Stomach (tissue), 9 donors: ENCODE results near the gene RAB41. TPM values are rescaled to one million over a fixed set of nuclear protein-coding genes. Genes with fewer than 3 reads are reported as not detected.
A peak's percentile ranks its signal among the peaks of the same experiment; 100 is the strongest.
"Not testable (repeated sequence)": the region's sequence is repeated elsewhere in the genome, so short reads cannot be mapped to it uniquely, and the experiment has no call there.

Source experiments
- DNase-seq, 2 donors: peaks; one replicate each; pipeline versions ENCODE4 v3.0.0 to v3.0.0-alpha.2; 2013 to 2019
- H3K27ac ChIP-seq, 5 donors: fragments of 200-600 bp in 4 of 5; sonication (generic) in 4 of 5; one replicate each; pipeline ENCODE4 v1.5.1; 2013 to 2019; ENCODE audit warnings: mild to moderate bottlenecking in 1 of 5, moderate library complexity in 1 of 5
- H3K27me3 ChIP-seq, 3 donors: fragments of 200-600 bp; sonication (generic); one replicate each; pipeline ENCODE4 v1.5.1; 2017 to 2019; ENCODE audit warnings: mixed run types in 1 of 3
- H3K36me3 ChIP-seq, 4 donors: fragments of 200-600 bp; sonication (generic); 1 replicate in 3 of 4; 2 replicates in 1 of 4; pipeline ENCODE4 v1.5.1; 2016 to 2019
- H3K4me1 ChIP-seq, 4 donors: fragments of 200-600 bp; sonication (generic); one replicate each; pipeline ENCODE4 v1.5.1; 2016 to 2019
- H3K4me3 ChIP-seq, 4 donors: fragments of 200-600 bp; sonication (generic) in 3 of 4; one replicate each; pipeline ENCODE4 v1.5.1; 2016 to 2019; ENCODE audit warnings: mild to moderate bottlenecking in 1 of 4
- H3K9me3 ChIP-seq, 4 donors: fragments of 200-600 bp; sonication (generic); one replicate each; pipeline ENCODE4 v1.5.1; 2016 to 2019
- EP300 ChIP-seq: sonication (generic); formaldehyde crosslinking; IDR thresholded peaks from one replicate; pipeline ENCODE4 v1.6.1; 2017; ENCODE audit warnings: antibody characterized with exemption
- POLR2A ChIP-seq, 4 donors: fragments of 450-650 bp; IDR thresholded peaks; one replicate each; pipeline ENCODE4 v1.6.1; 2016; ENCODE audit warnings: antibody characterized with exemption in 4 of 4, control low read depth in 2 of 4, mild to moderate bottlenecking in 1 of 4, moderate library complexity in 1 of 4
- POLR2AphosphoS5 ChIP-seq, 3 donors: sonication (generic); formaldehyde crosslinking; IDR thresholded peaks; one replicate each; pipeline ENCODE4 v1.6.1; 2016; ENCODE audit warnings: antibody characterized with exemption in 3 of 3
- WGBS, 5 donors: extraction: QIAGEN DNeasy Blood & Tissue Kit in 3 of 5; methylation state at CpG; one replicate each; pipeline versions ENCODE4 v1.1.5 to v1.1.7; 2013 to 2018; 5-methylcytosine and 5-hydroxymethylcytosine counted together
- intact Hi-C: fragments of 100-400 bp; cut with DNase I; formaldehyde crosslinking; loops from one replicate; pipeline ENCODE4 v1.15.1; 2023; ENCODE audit warnings: low total_unique reads
- polyA plus RNA-seq, 3 donors: library from polyadenylated mRNA; stranded (reverse); fragments of 200-250 nt; gene quantifications; one replicate each; pipeline ENCODE4 v1.2.3, GENCODE V29; 2013
- total RNA-seq, 5 donors: library from RNA; depleted of rRNA; stranded (reverse); fragments of >200 nt; gene quantifications; one replicate each; pipeline versions ENCODE4 v1.1.0 to v1.2.3, GENCODE V29; 2014 to 2016
- TF ChIP-seq, protein P1 (sequence below), 7 experiments: fragments of 450-650 bp in 4 of 7; fragments of 200-600 bp in 3 of 7; sonication (generic) in 3 of 7; IDR thresholded peaks; one replicate each; pipeline ENCODE4 v1.5.1; 2016 to 2019; ENCODE audit warnings: antibody characterized with exemption in 7 of 7, control low read depth in 2 of 7, mild to moderate bottlenecking in 1 of 7
- donor health status: healthy with polysubstance abuse.
- donor health status: Bipolar disorder and iron deficiency.
- donor health status: healthy.

RAB41 gene
- total and polyA plus RNA-seq, 8 donors: not detected

DNA sequence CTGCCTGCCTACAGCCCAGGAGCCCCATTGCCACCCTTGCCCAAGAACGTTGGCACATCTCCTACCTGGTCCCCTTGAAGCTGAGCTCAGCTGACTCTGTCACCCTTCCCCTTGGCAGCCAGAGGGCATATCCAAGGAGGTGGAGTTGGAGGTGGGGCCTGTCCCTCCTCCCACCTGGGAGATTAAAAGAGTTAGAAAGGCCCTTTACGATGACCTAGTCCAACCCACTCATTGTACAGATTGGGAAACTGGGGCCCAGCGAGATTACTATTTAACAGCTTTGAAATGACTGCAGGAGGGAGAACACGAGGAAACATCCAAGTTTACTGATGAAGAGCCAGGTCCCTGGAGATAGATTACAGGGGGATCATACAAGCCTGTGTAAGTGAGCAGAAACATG lies 21.9 kb upstream of the RAB41 start, which contains the start of gene P2RY4:
P2RY4 (minus strand) TSS at position 101 of the 400 bp plus-strand sequence. CDS start 580 bp downstream, outside the sequence.
- 50 to 74% (median 63%) methylated on average over 1 to 4 of the region's 4 CpGs for WGBS, 5 donors
- TF ChIP-seq, protein P1, sequence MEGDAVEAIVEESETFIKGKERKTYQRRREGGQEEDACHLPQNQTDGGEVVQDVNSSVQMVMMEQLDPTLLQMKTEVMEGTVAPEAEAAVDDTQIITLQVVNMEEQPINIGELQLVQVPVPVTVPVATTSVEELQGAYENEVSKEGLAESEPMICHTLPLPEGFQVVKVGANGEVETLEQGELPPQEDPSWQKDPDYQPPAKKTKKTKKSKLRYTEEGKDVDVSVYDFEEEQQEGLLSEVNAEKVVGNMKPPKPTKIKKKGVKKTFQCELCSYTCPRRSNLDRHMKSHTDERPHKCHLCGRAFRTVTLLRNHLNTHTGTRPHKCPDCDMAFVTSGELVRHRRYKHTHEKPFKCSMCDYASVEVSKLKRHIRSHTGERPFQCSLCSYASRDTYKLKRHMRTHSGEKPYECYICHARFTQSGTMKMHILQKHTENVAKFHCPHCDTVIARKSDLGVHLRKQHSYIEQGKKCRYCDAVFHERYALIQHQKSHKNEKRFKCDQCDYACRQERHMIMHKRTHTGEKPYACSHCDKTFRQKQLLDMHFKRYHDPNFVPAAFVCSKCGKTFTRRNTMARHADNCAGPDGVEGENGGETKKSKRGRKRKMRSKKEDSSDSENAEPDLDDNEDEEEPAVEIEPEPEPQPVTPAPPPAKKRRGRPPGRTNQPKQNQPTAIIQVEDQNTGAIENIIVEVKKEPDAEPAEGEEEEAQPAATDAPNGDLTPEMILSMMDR (IDR thresholded peaks at IDR 0.05): no peak
- TF ChIP-seq EP300: no peak
- peaks cover 0 to 5% (median 0%) of the 10 kb centered on the region in 4 donors for H3K9me3 ChIP-seq
- no peak within 1 kb of the TSS for H3K27ac ChIP-seq
- intact Hi-C loops: no loop called here
- DNase-seq: no peak
- no peaks in the 10 kb centered on the region for H3K36me3 ChIP-seq
- H3K4me1 ChIP-seq: no peaks in the 10 kb centered on the region
- H3K4me3 ChIP-seq: no peak within 1 kb of the TSS
- H3K27me3 ChIP-seq: peaks cover 0 to 3% (median 0%) of the 10 kb centered on the region in 3 donors

DNA sequence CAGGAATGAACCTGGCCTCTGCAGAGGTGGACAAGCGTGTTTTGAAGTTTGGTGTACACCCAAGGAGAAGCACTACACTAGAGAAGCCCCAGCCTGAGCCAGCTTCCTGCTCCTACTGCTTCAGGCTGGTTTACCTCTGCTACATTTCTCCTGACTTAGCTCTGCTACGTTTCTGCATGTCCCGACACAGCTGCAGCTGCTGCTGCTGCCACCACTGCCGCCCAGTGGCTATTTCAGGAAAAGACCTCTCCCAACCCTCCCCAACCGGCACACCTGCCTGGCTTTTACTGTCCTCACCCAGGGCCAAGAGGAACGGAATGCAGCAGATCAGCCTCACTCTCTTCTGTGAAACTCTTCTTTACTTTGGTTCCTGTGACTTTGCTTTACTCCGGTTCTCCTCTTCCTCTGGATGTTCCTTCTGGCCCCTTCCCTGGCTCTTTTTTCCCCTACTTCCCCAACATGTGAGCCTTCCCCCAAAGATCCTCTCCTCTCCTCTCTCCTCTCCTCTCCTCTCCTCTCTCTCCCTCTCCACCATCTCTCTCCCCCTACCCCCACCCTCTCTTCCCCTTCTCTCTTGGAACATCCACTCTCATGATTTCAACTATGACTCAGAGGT lies 18.9 kb upstream of the RAB41 start:
- 17 to 30% (median 19%) methylated on average over 7 of the region's 7 CpGs for WGBS, 5 donors
- Histone ChIP-seq H3K4me3 (no peak overlapping the region), H3K4me1 (no peaks in the 10 kb centered on the region), H3K27me3 (peaks cover 0 to 3% (median 0%) of the 10 kb centered on the region in 3 donors), H3K9me3 (peaks cover 0 to 5% (median 0%) of the 10 kb centered on the region in 4 donors), H3K27ac (no peak overlapping the region), H3K36me3 (no peaks in the 10 kb centered on the region)
- TF ChIP-seq POLR2A (IDR thresholded peaks at IDR 0.05): no peak
- peak in 1 of 2 donors; percentile 75 for DNase-seq
- intact Hi-C loops: no loop called here

DNA sequence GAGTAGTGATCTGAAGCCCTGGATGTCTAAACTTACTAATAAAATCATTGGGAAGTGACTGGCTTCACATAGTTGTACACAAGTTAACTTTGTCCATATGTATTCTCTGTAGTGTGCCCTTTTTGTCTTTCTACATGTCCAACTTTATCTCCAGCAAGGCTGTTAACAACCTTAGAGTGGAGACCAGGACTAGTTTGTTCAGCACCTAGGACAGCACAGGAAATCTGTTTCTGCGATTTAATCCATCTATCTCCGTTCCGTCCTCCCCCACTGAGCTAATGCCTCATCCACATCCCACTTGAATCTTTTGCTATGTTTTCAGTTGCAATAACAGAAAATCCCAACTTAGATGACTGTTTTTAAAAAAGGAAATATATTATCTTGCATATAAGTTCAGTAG lies 17.2 kb upstream of the RAB41 start:
- TF ChIP-seq POLR2A (IDR thresholded peaks at IDR 0.05): no peak
- TF ChIP-seq POLR2AphosphoS5 (IDR thresholded peaks at IDR 0.05): no peak
- TF ChIP-seq, protein P1 (IDR thresholded peaks at IDR 0.05): no peak
- TF ChIP-seq EP300: no peak
- intact Hi-C loops: no loop called here
- no peak overlapping the region for H3K4me3 ChIP-seq
- WGBS, 5 donors: 33 to 71% (median 53%) methylated on average over 3 of the region's 3 CpGs
- DNase-seq: no peak
- H3K36me3 ChIP-seq: no peaks in the 10 kb centered on the region
- H3K4me1 ChIP-seq: no peaks in the 10 kb centered on the region
- no peak overlapping the region for H3K27ac ChIP-seq
- H3K9me3 ChIP-seq: peaks cover 0 to 5% (median 0%) of the 10 kb centered on the region in 4 donors
- H3K27me3 ChIP-seq: peaks cover 0 to 3% (median 0%) of the 10 kb centered on the region in 3 donors

DNA sequence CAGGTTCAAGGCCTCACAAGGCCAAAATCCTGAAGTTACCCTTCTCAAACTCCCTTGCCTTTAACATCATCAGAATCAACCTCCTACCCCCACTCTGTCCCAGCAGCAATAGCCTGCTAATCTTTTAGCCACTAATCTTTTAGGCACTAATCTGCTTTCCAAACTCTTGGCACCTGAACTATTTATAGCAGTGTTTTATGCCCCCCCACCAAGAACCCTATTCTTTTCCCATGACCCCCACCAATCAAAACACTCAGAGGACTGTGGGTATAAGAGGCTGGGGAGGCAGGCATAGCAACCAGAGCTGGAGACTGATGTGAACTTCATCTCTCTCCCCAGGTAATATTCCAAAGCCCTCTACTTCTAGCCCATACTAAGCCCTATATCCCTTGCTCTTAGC lies 13.9 kb upstream of the RAB41 start, which contains the start of gene ARR3:
ARR3 (plus strand) TSS at position 301 of the 400 bp plus-strand sequence. CDS start 1,052 bp downstream, outside the sequence.
- no peaks in the 10 kb centered on the region for H3K27me3 ChIP-seq
- H3K27ac ChIP-seq: no peak within 1 kb of the TSS
- no peaks in the 10 kb centered on the region for H3K4me1 ChIP-seq
- H3K36me3 ChIP-seq: no peaks in the 10 kb centered on the region
- H3K9me3 ChIP-seq: peaks cover 0 to under 1% (median 0%) of the 10 kb centered on the region in 4 donors
- DNase-seq: no peak
- H3K4me3 ChIP-seq: no peak within 1 kb of the TSS
- TF ChIP-seq EP300: no peak
- TF ChIP-seq POLR2AphosphoS5 (IDR thresholded peaks at IDR 0.05): no peak
- no peak for TF ChIP-seq POLR2A (IDR thresholded peaks at IDR 0.05)
- intact Hi-C loops: no loop called here

DNA sequence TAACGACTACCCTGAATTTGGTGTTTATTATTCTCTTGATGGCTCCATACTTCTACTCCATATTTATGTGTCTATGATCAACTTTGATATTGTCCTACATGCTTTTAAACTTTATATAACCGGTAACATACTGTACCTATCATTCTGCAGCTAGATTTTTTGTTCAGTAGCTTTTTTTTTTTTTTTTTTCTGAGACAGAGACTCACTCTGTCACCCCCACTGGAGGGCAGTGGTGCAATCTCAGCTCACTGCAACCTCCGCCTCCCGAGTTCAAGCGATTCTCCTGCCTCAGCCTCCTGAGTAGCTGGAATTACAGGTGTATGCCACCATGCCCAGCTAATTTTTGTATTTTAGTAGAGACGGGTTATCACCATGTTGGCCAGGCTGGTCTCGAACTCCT lies 7.9 kb upstream of the RAB41 start:
- H3K9me3 ChIP-seq, H3K4me1 ChIP-seq, H3K27me3 ChIP-seq, DNase-seq, H3K27ac ChIP-seq, H3K4me3 ChIP-seq, H3K36me3 ChIP-seq, intact Hi-C loops: not testable (repeated sequence)
- WGBS, 5 donors: 71 to 87% (median 84%) methylated on average over 7 of the region's 7 CpGs

DNA sequence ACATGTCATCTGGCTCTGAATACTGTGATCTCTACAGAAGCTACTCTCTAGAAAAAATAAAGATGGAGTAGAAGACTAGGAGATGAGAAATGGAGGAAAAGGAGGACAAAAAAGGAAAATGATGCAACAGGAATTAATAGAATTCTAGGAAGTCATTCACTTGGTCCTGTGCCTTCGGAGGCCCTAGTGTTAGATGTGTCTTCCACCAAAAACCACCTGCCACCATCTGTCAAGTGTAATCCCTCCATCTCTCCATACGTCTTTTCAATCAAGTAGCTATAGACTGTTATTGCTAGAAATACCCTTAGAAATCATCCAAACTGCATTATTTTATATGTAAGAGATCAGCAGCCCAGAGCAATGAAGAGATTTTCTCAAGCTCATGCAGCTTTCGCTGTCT lies 2.9 kb upstream of the RAB41 start:
- no peaks in the 10 kb centered on the region for H3K9me3 ChIP-seq
- no peak overlapping the region for H3K4me3 ChIP-seq
- no peak overlapping the region for H3K27ac ChIP-seq
- intact Hi-C loops: no loop called here
- DNase-seq: no peak
- peaks cover 0 to 9% (median 4%) of the 10 kb centered on the region in 4 donors for H3K36me3 ChIP-seq
- no peak for TF ChIP-seq EP300
- no peak for TF ChIP-seq POLR2A (IDR thresholded peaks at IDR 0.05)
- no peak for TF ChIP-seq POLR2AphosphoS5 (IDR thresholded peaks at IDR 0.05)
- TF ChIP-seq, protein P1 (IDR thresholded peaks at IDR 0.05): no peak
- 83 to 95% (median 86%) methylated on average over 3 of the region's 3 CpGs for WGBS, 5 donors
- H3K27me3 ChIP-seq: no peaks in the 10 kb centered on the region
- no peaks in the 10 kb centered on the region for H3K4me1 ChIP-seq
